Smooth muscle cell (in vitro differentiated cells): ENCODE data around the gene FAM237A. TPM values are rescaled to one million over a fixed set of nuclear protein-coding genes. Genes with fewer than 3 reads are reported as not detected.

Source experiments
- DNase-seq: peaks from one replicate; lab custom pipeline; 2025; ENCODE audit not compliant: unreplicated experiment; lab: John Stamatoyannopoulos, UW
- H2AFZ ChIP-seq: fragments of 200-600 bp; sonication (generic); 2 replicates; pipeline ENCODE4 v1.6.0; 2016; ENCODE audit warnings: antibody characterized with exemption, low read depth, mild to moderate bottlenecking
- H3F3A ChIP-seq: fragments of 200-600 bp; sonication (generic); 2 replicates; pipeline ENCODE4 v1.6.0; 2017; ENCODE audit warnings: antibody characterized with exemption, low read depth
- H3K27ac ChIP-seq: fragments of 200-600 bp; sonication (generic); 2 replicates; pipeline ENCODE4 v1.5.1; 2016; ENCODE audit warnings: low read depth, mild to moderate bottlenecking
- H3K27me3 ChIP-seq: fragments of 200-600 bp; sonication (generic); 2 replicates; pipeline ENCODE4 v1.6.1; 2016; ENCODE audit warnings: low read depth, mild to moderate bottlenecking
- H3K36me3 ChIP-seq: fragments of 200-600 bp; sonication (generic); 2 replicates; pipeline ENCODE4 v1.5.1; 2016; ENCODE audit warnings: low read depth
- H3K4me1 ChIP-seq: fragments of 200-600 bp; sonication (generic); 2 replicates; pipeline ENCODE4 v1.5.1; 2016; ENCODE audit warnings: low read depth
- H3K4me2 ChIP-seq: fragments of 200-600 bp; sonication (generic); 2 replicates; pipeline ENCODE4 v1.6.0; 2016; ENCODE audit warnings: mild to moderate bottlenecking
- H3K4me3 ChIP-seq: fragments of 200-600 bp; sonication (generic); 2 replicates; pipeline ENCODE4 v1.5.1; 2016; ENCODE audit warnings: mild to moderate bottlenecking
- H3K79me2 ChIP-seq: fragments of 200-600 bp; sonication (generic); 2 replicates; pipeline ENCODE4 v1.6.0; 2016; ENCODE audit warnings: low read depth, mild to moderate bottlenecking
- H3K9ac ChIP-seq: fragments of 200-600 bp; sonication (generic); 2 replicates; pipeline ENCODE4 v1.6.0; 2016; ENCODE audit warnings: low read depth
- H3K9me3 ChIP-seq: fragments of 200-600 bp; sonication (generic); replicated peaks from 2 replicates; pipeline ENCODE4 v1.5.1; 2016; ENCODE audit warnings: low read depth
- H4K20me1 ChIP-seq: fragments of 200-600 bp; sonication (generic); 2 replicates; pipeline ENCODE4 v1.6.0; 2016; ENCODE audit warnings: low read depth
- CTCF ChIP-seq: fragments of 200-600 bp; sonication (generic); IDR thresholded peaks from 2 replicates; pipeline ENCODE4 v1.5.1; 2017; ENCODE audit warnings: borderline replicate concordance, mild to moderate bottlenecking, antibody characterized with exemption; ENCODE audit not compliant: insufficient read depth, poor library complexity, severe bottlenecking
- WGBS: methylation state at CpG from one replicate; pipeline ENCODE4 v1.1.7; 2016; ENCODE audit warnings: low lambda C conversion rate; 5-methylcytosine and 5-hydroxymethylcytosine counted together
- polyA plus RNA-seq: library from polyadenylated mRNA; unstranded; fragments of >200 nt; fragmentation: Nextera tagmentation; extraction: Ambion mirVana; gene quantifications from 2 replicates; pipeline ENCODE4 v1.2.1, GENCODE V29; 2016
- total RNA-seq: library from RNA; depleted of rRNA; stranded (reverse); fragments of >200 nt; gene quantifications from 2 replicates; pipeline ENCODE4 v1.2.3, GENCODE V29; 2014

Gene FAM237A
- total and polyA plus RNA-seq, 2 experiments from 2014 or later, result not detected

GRCh38 chr2:206670531-206671319 lies 28.4 kb downstream of the FAM237A start:
- TF ChIP-seq CTCF, result no peak
- Histone ChIP-seq H3K27me3 (no peaks in the 10 kb centered on the region), H3K4me2 (no peak overlapping the region), H3K79me2 (no peaks in the 10 kb centered on the region), H3K4me1 (peaks cover 12% of the 10 kb centered on the region), H3F3A (no peaks in the 10 kb centered on the region), H4K20me1 (no peaks in the 10 kb centered on the region), H3K27ac (no peak overlapping the region), H2AFZ (no peak overlapping the region), H3K9me3 (no peaks in the 10 kb centered on the region), H3K4me3 (no peak overlapping the region), H3K9ac (no peak overlapping the region), H3K36me3 (no peaks in the 10 kb centered on the region)
- DNase-seq, result no peak
- WGBS, result 77% methylated on average over 7 of the region's 7 CpGs

GRCh38 chr2:206683546-206683945 lies 41.3 kb downstream of the FAM237A start:
- Histone ChIP-seq H3K4me2 (no peak overlapping the region), H3K9me3 (no peaks in the 10 kb centered on the region), H3K27me3 (peaks cover 9% of the 10 kb centered on the region), H2AFZ (no peak overlapping the region), H3K27ac (no peak overlapping the region), H3K79me2 (no peaks in the 10 kb centered on the region), H3K4me3 (no peak overlapping the region), H3K4me1 (no peaks in the 10 kb centered on the region), H4K20me1 (no peaks in the 10 kb centered on the region), H3K36me3 (no peaks in the 10 kb centered on the region), H3K9ac (no peak overlapping the region), H3F3A (no peaks in the 10 kb centered on the region)
- no peak for TF ChIP-seq CTCF
- 95% methylated on average over 4 of the region's 4 CpGs for WGBS
- DNase-seq, result no peak

GRCh38 chr2:206688453-206688852 lies 46.2 kb downstream of the FAM237A start:
- H2AFZ ChIP-seq, result no peak overlapping the region
- no peak overlapping the region for H3K4me2 ChIP-seq
- H3K79me2 ChIP-seq, result no peaks in the 10 kb centered on the region
- H3K36me3 ChIP-seq, result no peaks in the 10 kb centered on the region
- no peak overlapping the region for H3K4me3 ChIP-seq
- no peak for TF ChIP-seq CTCF
- no peaks in the 10 kb centered on the region for H4K20me1 ChIP-seq
- no peak for DNase-seq
- 73% methylated on average over 2 of the region's 2 CpGs for WGBS
- no peak overlapping the region for H3K27ac ChIP-seq
- no peaks in the 10 kb centered on the region for H3F3A ChIP-seq
- H3K27me3 ChIP-seq, result peaks cover 9% of the 10 kb centered on the region
- no peak overlapping the region for H3K9ac ChIP-seq
- no peaks in the 10 kb centered on the region for H3K9me3 ChIP-seq
- H3K4me1 ChIP-seq, result no peaks in the 10 kb centered on the region

- no peak for DNase-seq
- no peaks in the 10 kb centered on the region for H3K79me2 ChIP-seq
- H3K4me3 ChIP-seq, result no peak overlapping the region
- no peaks in the 10 kb centered on the region for H3K9me3 ChIP-seq
- no peaks in the 10 kb centered on the region for H3K36me3 ChIP-seq
- no peaks in the 10 kb centered on the region for H4K20me1 ChIP-seq
- H2AFZ ChIP-seq, result no peak overlapping the region
- no peak for TF ChIP-seq CTCF
- peaks cover 9% of the 10 kb centered on the region for H3K27me3 ChIP-seq
- no peak overlapping the region for H3K27ac ChIP-seq
- no peak overlapping the region for H3K9ac ChIP-seq
- H3K4me1 ChIP-seq, result no peaks in the 10 kb centered on the region
- no peak overlapping the region for H3K4me2 ChIP-seq
- H3F3A ChIP-seq, result no peaks in the 10 kb centered on the region
- WGBS, result 93% methylated on average over 1 of the region's 1 CpG
Measured at GRCh38 chr2:206688990-206689389, 46.7 kb downstream of the FAM237A start.
